MM.1S (cell line): Measurements from ENCODE around the gene C1orf198.

Experiments
- CTCF ChIP-seq: fragments of 300-600 bp; sonication (generic); IDR thresholded peaks from 2 replicates; pipeline ENCODE4 v1.5.1; 2016; ENCODE audit warnings: antibody characterized with exemption, low read length, mixed read lengths
- EZH2 ChIP-seq: fragments of 300-600 bp; sonication (generic); optimal IDR thresholded peaks from 2 replicates; pipeline ENCODE3; 2017; ENCODE audit warnings: low read depth, mild to moderate bottlenecking, antibody characterized with exemption, low read length, mixed read lengths

DNA sequence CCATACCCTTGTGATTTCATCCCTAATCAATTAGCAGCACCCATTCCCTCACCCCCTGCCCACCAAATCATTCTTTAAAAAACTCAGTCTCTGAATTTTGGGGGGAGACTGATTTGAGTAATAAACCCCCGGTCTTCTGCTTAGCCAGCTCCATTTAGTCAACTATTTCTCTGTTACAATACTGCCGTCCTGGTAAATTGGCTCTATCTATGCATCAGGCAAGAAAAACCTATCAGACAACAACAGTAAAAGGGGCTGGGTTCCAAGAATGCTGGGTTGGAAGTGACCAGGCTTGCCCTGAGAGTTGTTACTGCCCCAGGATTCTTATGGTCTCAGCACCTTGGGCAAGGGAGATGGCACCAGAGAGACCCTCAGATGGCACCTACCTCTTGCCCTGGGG, 16.3 kb upstream of the C1orf198 start:
- no peak for TF ChIP-seq CTCF
- no peak for TF ChIP-seq EZH2
